ENCODE results near the gene TEDC2. TPM values are rescaled to one million over a fixed set of nuclear protein-coding genes. Genes with fewer than 3 reads are reported as not detected.

TEDC2 gene
- total RNA-seq, 1 donor from 2014 or later = 0.58 TPM

DNA sequence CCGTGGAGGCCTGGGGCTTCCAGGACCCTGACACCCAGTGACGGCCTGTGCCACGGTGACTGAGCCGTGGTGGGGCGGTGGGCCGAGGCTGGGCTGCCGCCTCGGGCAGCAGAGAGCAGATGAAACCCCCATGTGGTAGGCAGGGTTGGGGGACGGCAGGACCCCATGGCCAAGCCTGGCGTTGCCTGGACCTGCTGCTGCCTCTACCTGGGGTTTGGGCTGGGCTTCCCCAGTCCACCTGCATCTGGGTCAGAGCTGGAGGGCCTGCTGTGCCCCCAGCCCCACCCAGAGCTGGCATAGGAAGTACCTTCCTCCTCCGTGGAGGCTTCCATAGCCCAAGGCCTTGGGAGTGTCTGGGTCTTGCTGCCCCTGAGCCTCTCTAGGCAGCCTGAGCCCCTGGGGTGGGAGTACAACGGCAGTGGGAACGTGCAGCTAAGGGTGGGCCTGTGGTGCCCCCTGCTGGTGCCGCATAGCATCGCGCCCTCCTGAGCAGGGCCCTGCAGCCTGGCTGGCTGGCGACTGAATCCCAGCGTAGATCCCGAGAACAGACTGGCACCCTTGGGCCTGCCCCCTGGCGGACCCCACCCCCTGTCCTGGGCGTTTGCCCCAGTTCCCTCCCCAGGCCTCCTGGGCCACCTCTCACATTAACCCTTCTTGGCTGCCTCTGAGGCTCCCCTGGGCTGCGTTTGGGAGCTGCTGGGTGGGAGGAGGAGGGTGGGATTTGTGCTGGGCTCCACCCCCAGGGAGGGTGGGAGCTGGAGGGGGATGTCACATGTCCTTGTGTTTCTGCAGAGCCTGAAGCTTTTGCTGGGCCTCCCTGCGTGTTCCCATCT is 41.2 kb downstream of the TEDC2 start:
- DNase-seq (ENCODE audit: low spot score) (peak; percentile 92), ATAC-seq (peak; percentile 92)
- intact Hi-C loops (cut with DNase I) = loop anchor here (5.0 kb wide), 1 partner anchor 159 kb away; the partner anchor contains the start of gene ABCA3

DNA sequence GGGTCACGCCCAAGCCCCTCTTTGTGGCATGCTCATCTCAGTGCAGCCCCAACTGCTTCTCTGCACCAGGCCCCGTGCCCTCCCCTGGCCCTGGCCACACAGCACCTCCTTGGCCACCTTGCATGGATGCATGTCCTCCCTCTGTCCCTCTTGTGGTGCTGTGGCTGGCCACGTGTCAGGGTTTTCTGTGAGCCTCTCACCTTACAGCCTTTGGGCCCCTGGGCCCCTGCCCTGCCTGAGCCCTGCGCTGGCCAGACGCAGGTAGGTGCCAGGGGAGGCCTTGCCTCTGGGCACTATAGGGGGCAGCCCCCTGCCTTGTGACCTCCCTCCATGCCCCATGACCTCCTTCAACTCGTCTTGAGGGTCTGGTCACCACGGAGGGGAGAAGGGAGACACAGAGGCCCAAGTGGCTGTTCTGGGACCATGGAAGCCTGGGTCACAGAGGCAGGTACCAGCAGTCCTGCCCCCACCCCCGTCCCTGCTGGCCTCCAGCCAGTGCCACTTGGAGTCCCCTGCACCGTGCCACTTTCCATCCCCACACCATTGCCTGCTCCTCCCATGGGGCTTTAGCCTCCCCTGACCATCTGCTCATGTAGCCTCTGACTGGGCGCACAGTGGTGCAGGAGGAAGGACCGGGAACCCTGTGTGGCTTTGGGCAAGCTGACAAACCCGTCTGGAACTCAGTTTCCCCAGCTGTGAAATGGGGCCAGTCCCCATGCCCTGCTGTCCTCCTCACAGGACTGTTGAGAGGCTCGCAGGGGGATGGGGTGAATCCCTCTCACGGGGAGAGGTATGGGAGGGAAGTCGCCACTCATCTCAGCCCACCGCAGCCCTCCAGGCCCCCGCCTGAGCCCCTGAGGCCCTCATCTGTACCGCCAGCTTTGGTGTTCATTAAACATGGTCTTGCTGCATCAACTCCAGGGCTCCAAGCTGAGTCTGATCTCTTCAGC is 42.3 kb downstream of the TEDC2 start:
- peak; percentile 60 for DNase-seq (ENCODE audit: low spot score)
- intact Hi-C loops (cut with DNase I) = loop anchor here (5.0 kb wide), 1 partner anchor 160 kb away; the partner anchor contains the start of gene ABCA3
- ATAC-seq = peak; percentile 11

DNA sequence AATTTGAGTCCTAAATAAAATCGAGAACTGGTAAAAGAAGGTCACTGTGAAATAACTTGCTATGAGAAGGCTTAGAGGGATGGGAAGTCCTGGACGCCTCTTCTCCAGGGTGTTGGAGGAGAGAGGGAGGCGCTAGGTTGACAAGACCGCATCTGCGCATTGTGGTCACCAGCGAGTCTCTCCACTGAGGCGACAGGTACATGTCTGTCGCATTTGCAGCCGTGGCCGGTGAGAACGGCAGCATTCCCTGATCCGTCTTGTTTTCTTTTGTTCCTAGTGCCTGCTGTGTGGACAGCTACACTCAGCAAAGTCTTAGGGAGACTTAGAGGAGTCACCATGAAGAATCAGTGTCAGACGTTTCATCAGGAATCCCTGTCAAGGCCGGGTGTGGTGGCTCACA is 45.8 kb downstream of the TEDC2 start:
- ATAC-seq (no peak), DNase-seq (ENCODE audit: low spot score) (no peak)
- intact Hi-C loops (cut with DNase I) = no loop called here

DNA sequence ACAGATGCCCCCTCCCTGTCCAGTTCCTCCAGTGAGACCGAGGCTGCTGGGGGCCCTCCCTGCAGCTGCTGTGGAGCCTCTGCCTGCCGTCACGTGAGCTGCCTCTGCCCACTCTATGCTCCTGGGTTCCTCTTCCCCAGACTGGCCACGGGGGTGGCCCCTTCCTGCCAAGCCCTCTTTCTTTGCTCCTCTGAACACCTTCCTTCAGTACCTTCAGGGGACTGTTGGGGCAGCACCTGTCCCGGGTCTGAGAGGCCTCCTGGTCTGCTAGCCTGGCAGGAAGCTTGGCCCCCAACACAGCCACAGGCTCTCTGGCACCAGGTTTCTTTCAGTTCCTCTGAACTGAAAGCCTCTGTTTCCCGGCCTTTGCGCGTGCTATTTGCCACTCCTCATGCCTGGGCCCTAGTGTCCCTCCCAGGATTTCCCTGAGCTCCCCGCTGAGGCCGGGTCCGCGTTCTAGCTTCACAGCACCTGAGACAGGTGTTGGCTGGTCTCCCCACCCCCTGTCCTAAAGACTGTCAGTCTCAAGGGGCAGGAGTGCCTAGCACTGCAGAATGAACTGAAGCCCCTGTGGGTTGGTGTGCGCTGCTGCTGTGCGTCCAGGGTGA is 47.2 kb downstream of the TEDC2 start:
- intact Hi-C loops (cut with DNase I) = no loop called here
- ATAC-seq (peak; percentile 42), DNase-seq (ENCODE audit: low spot score) (no peak)

DNA sequence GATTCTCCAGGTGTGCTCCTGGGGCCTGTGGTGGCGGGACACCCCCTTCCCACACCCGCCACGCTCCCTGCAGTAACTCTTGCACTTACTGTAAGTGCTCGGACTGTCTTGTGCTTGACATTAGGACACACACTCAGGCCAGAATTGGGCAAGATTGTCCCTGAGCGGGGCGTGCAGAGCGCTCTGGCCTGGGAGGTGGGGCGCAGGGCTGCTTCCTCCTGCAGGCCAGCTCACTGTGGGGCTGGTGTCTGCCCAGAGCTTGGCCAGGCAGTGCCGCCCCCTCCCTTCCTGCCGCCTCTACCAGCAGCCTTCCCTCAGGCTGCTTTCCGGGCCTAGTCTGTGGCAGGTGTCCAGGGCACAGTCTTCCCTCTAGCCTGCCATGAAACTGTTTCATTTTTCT is 47.8 kb downstream of the TEDC2 start:
- ATAC-seq (peak; percentile 56), DNase-seq (ENCODE audit: low spot score) (peak; percentile 69)
- intact Hi-C loops (cut with DNase I) = no loop called here

DNA sequence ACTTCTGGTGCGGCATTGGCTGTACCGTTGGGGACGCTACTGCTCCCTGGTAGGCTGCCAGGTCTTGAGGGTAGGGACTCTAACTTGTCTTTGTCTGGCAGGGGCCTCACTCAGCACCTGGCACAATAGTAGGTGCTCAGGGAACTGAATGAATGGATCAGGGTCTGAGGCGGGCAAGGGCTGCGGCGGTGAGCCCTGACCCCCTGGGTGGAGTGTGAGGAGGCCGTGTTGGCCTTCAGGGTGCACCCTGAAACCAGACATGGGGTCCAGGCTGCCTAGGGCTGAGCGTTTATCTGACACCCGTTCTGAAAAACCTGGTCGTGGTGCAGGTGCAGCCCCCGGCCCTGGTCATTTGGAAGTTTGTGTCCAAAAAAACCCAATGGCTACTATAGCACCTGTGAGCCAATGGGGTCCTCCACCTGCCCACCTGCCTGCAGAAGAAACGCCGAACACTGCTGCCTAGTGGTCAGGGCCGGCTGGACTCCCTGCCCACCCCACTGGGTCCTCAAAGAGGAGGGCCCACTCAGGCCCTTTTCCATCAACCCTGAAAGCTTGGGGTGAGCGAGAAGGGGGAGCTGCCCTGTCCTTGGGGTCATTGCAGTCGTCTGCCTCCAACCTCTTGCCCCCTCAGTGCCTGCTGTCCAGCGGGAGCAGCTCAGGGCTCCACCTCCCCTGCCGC is 49.0 kb downstream of the TEDC2 start:
- intact Hi-C loops (cut with DNase I) = no loop called here
- ATAC-seq (no peak), DNase-seq (ENCODE audit: low spot score) (no peak)

DNA sequence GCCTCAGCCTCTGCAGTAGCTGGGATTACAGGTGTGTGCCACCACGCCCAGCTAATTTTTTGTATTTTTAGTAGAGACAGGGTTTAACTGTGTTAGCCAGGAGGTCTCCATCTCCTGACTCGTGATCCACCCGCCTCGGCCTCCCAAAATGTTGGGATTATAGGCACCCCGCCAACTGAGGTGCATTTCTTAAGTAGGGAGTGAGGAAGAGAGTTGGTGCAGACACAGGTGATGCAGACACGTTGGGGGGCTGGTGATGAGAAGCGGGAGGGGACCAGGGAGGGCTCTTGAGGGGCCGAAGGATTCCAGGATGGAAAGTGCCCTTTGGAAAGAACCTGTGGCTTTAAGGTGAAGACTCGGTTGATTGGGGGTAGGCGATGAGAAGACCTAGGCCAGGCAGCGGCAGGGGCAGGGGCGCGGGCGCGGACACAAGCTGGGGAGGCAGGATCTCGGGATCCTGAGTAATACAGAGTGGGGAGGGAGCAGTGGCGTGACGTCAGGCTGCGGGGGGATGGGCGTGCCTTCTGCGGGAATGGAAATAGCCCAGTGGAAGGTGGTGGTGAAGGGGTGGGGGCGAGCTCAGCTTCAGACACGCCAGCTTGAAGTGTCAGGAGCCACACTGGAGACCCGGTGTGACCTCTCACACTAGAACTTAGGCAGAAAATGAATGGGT is 51.4 kb downstream of the TEDC2 start:
- intact Hi-C loops (cut with DNase I) = no loop called here
- ATAC-seq = peak; percentile 53
- DNase-seq (ENCODE audit: low spot score) = peak; percentile 91

DNA sequence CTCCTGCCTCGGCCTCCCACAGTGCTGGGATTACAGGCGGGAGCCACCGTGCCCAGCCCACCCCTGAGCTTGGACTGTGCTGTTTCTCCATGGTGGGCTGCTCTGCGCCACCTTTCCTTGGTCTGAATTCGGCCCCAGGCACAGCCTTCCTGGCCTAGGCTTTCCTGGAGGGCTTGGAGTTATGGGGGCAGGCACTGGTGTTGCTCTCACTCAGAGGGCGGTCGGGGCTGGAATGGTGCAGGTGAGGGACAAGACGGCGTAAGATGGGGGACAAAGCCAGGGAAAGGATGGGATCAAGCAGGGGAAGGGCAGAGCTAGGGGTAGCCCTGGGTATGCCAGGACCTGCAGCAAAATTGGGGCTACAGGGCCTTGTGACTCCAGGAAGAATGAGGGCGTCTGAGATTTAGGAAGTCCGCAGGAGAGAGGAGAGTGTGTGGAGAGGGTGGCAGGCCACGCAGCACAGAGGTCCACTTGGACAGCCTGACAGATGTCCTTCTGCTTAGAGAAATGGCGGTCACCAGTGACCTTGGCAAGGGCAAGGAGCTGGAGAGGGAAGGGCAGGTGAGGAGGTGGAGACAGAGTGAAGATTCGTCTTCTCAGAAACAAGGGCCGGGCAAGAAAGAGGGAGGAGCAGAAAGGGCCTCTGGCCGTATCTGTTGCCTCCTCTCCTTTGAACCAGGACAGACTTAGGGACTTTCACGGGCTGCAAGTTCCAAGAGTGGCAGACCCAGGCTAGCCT is 52.3 kb downstream of the TEDC2 start:
- DNase-seq (ENCODE audit: low spot score) (peak; percentile 62), ATAC-seq (no peak)
- intact Hi-C loops (cut with DNase I) = no loop called here

DNA sequence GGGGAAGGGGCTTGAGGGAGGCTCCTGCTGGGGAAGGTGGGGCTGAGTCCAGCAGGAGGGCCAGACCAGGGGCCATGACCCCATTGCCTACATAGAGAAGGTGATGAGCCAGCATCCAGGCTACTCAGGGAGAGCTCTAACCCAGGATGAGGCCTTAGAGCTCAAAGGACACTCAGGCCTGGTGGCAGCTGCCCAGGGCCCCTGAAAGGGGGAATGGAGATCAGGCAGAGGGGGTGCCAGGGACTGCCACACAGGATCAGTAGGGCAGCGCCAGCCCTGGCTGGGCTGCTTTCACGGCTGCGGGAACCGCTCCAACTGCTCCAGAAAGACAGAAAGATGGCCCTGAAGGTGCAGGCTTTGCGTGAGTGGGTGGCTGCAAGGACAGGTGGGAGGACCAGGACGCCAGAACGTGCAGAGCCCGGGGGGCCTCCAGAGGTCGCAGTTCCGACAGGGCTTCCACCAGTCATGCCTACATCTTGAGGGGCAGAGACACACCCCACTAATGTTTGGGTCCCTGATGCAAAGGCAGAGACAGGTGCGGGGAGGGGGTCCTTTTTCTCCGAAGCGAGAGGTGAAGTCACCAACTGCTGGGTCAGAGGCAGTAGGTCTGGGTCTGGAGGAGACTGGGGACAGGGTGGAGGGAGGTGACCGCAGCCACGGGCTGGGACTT is 53.0 kb downstream of the TEDC2 start:
- ATAC-seq (peak; percentile 1), DNase-seq (ENCODE audit: low spot score) (peak; percentile 68)
- intact Hi-C loops (cut with DNase I) = no loop called here

DNA sequence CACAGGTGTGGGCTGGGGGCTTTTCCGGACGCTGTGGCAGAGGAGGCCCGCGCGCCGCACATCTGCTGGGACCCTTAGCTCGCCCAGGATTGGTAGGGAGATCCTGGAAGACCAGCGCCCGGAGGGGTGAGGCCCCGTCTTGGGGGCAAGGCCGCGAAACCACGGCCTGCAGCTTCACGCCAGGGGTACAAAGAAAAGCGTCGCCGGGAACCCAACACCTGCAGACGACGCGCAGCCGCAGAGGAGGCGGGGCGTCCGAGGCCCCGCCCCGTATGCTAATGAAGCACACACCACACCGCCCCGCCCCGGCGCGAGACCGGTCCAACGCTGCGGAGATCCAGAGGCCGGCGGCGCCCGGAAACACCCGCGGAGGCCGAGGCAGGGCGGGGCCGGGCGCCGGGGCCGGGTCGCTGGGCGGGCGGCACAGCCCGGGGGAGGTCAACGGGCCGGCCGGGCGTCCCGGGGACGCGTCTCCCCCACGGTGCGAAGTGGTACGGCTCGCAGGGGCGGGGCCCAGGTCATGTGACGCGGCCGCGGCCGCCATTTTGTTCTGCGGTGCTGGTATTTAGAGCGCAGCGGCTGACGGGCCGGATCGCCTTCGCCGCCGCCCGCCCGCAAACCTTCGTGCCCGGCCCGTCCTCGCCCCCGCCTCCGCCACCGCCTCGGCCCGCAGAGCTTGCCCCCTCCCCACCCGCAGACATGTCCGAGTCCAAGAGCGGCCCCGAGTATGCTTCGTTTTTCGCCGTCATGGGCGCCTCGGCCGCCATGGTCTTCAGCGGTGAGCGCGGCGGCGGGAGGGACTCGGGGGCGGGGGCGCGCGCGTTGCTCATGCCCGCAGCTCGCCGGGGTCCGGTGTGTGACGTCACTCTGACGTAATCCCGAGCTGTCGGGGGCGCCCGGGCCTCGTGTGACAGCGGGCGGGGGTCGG is 53.8 kb downstream of the TEDC2 start, which contains the start of gene ATP6V0C:
ATP6V0C (plus strand) TSS at position 548 of the 928 bp plus-strand sequence; CDS start at position 700, 152 bp downstream.
- intact Hi-C loops (cut with DNase I) = no loop called here
- DNase-seq (ENCODE audit: low spot score) = peak; percentile 95
- ATAC-seq = peak; percentile 88

Small RNAs within 50 kb of the gene (microRNA-seq; reads per million reads assigned to microRNA genes)
- gene MIR6767 = not detected
- gene MIR6768 = not detected

Other genes with a start within 250 kb of the TEDC2 start
- gene BRICD5, start 249.2 kb upstream of the TEDC2 start, total RNA-seq = 9.9 TPM
- 11.8 TPM for gene PGP, start 245.3 kb upstream of the TEDC2 start, total RNA-seq
- 22.3 TPM for gene E4F1, start 236.5 kb upstream of the TEDC2 start, total RNA-seq
- gene DNASE1L2, start 223.7 kb upstream of the TEDC2 start, total RNA-seq = 1.6 TPM
- 37.6 TPM for gene ECI1, start 208.5 kb upstream of the TEDC2 start, total RNA-seq
- gene RNPS1, start 192.0 kb upstream of the TEDC2 start, total RNA-seq = 103 TPM
- 39.0 TPM for gene ABCA3, start 119.4 kb upstream of the TEDC2 start, total RNA-seq
- 1.8 TPM for gene CCNF, start 30.7 kb upstream of the TEDC2 start, total RNA-seq
- gene NTN3, start 11.2 kb downstream of the TEDC2 start, total RNA-seq = 0.36 TPM
- gene TBC1D24, start 15.0 kb downstream of the TEDC2 start, total RNA-seq = 15.4 TPM
- 134 TPM for gene ATP6V0C, start 53.8 kb downstream of the TEDC2 start, total RNA-seq
- gene AMDHD2, start 60.3 kb downstream of the TEDC2 start, total RNA-seq = 38.5 TPM
- not detected for gene CEMP1, start 71.3 kb downstream of the TEDC2 start, total RNA-seq
- gene PDPK1, start 77.9 kb downstream of the TEDC2 start, total RNA-seq = 46.3 TPM
- 18.2 TPM for gene KCTD5, start 222.4 kb downstream of the TEDC2 start, total RNA-seq

Measured in sciatic nerve (tissue), 2 donors.